ENCODE data around the gene GAS7.
"Not testable (repeated sequence)": the region's sequence is repeated elsewhere in the genome, so short reads cannot be mapped to it uniquely, and the experiment has no call there.

Gene GAS7

GRCh38 chr17:10096596-10096995, 101.8 kb downstream of the GAS7 start:
- H3K4me3 ChIP-seq (ENCODE audit: low read depth, low read length): no peak overlapping the region
- no peak for TF ChIP-seq CTCF (conservative IDR thresholded peaks at IDR 0.05; ENCODE audit: low read depth, low read length)
- DNase-seq (ENCODE audit: low read depth): no peak

GRCh38 chr17:10095295-10095694, 103.1 kb downstream of the GAS7 start:
- not testable (repeated sequence) for DNase-seq (ENCODE audit: low read depth); H3K4me3 ChIP-seq (ENCODE audit: low read depth, low read length)

GRCh38 chr17:10094797-10095196, 103.6 kb downstream of the GAS7 start:
- no peak for DNase-seq (ENCODE audit: low read depth)
- no peak overlapping the region for H3K4me3 ChIP-seq (ENCODE audit: low read depth, low read length)
- TF ChIP-seq CTCF (conservative IDR thresholded peaks at IDR 0.05; ENCODE audit: low read depth, low read length): no peak

GRCh38 chr17:10092595-10092994, 105.8 kb downstream of the GAS7 start:
- H3K4me3 ChIP-seq (ENCODE audit: low read depth, low read length): no peak overlapping the region
- TF ChIP-seq CTCF (conservative IDR thresholded peaks at IDR 0.05; ENCODE audit: low read depth, low read length): no peak
- no peak for DNase-seq (ENCODE audit: low read depth)

GRCh38 chr17:10091046-10091445, 107.4 kb downstream of the GAS7 start:
- no peak for TF ChIP-seq CTCF (conservative IDR thresholded peaks at IDR 0.05; ENCODE audit: low read depth, low read length)
- no peak for DNase-seq (ENCODE audit: low read depth)
- H3K4me3 ChIP-seq (ENCODE audit: low read depth, low read length): no peak overlapping the region

- DNase-seq (ENCODE audit: low read depth): peak; percentile 48
- TF ChIP-seq CTCF (conservative IDR thresholded peaks at IDR 0.05; ENCODE audit: low read depth, low read length): no peak
Measured at GRCh38 chr17:10089196-10089804, 109.1 kb downstream of the GAS7 start.

GRCh38 chr17:10088444-10088843, 110.0 kb downstream of the GAS7 start:
- no peak for TF ChIP-seq CTCF (conservative IDR thresholded peaks at IDR 0.05; ENCODE audit: low read depth, low read length)
- no peak overlapping the region for H3K4me3 ChIP-seq (ENCODE audit: low read depth, low read length)
- no peak for DNase-seq (ENCODE audit: low read depth)

More at GRCh38 chr17:10089196-10089804, 109.1 kb downstream of the GAS7 start:
- no peak overlapping the region for H3K4me3 ChIP-seq (ENCODE audit: low read depth, low read length)

Data from choroid plexus epithelial cell (primary cell).